HepG2 (cell line): ENCODE results near the gene SPOP. TPM values are rescaled to one million over a fixed set of nuclear protein-coding genes. Genes with fewer than 3 reads are reported as not detected.

ENCODE experiments used
- ARNT ChIP-seq: fragments of 450-650 bp; IDR thresholded peaks from 2 replicates; pipeline ENCODE4 v1.6.1; 2017
- FOSL2 ChIP-seq: sonication (generic); formaldehyde crosslinking; IDR thresholded peaks from 2 replicates; pipeline ENCODE4 v1.4.0; 2020; ENCODE audit warnings: missing genetic modification reagents
- FOXM1 ChIP-seq: sonication (generic); formaldehyde crosslinking; IDR thresholded peaks from 2 replicates; pipeline ENCODE4 v1.5.0; 2020; ENCODE audit warnings: missing genetic modification reagents
- ISX ChIP-seq: sonication (generic); formaldehyde crosslinking; conservative IDR thresholded peaks from 2 replicates; pipeline ENCODE4 v1.5.0; 2020; ENCODE audit warnings: missing genetic modification reagents
- MXI1 ChIP-seq: IDR thresholded peaks from 3 replicates; pipeline ENCODE4 v1.6.1; 2012; ENCODE audit warnings: low read depth, low read length, inconsistent platforms, borderline replicate concordance
- MZF1 ChIP-seq: sonication (generic); formaldehyde crosslinking; IDR thresholded peaks from 2 replicates; pipeline ENCODE4 v1.8.1; 2023; ENCODE audit warnings: mild to moderate bottlenecking, missing genetic modification reagents, borderline replicate concordance
- NFE2L2 ChIP-seq: fragments of 150-350 bp; IDR thresholded peaks from 2 replicates; pipeline ENCODE4 v1.6.1; 2014; ENCODE audit warnings: low read length
- RBM39 ChIP-seq: fragments of 200-400 bp; formaldehyde crosslinking; IDR thresholded peaks from one replicate; pipeline ENCODE4 v1.6.1; 2018; ENCODE audit warnings: antibody characterized with exemption, mild to moderate bottlenecking, low read depth, low read length; ENCODE audit not compliant: poor library complexity, severe bottlenecking
- XRCC5 ChIP-seq: fragments of 200-400 bp; formaldehyde crosslinking; optimal IDR thresholded peaks from 2 replicates; pipeline ENCODE3; 2017; ENCODE audit warnings: mild to moderate bottlenecking, low read length
- ZBTB7A ChIP-seq: sonication (generic); formaldehyde crosslinking; IDR thresholded peaks from 2 replicates; pipeline ENCODE4 v1.8.0; 2022; ENCODE audit warnings: mild to moderate bottlenecking, missing genetic modification reagents
- ZFP36 ChIP-seq: fragments of 150-350 bp; IDR thresholded peaks from 2 replicates; pipeline ENCODE4 v1.6.1; 2018; ENCODE audit warnings: borderline replicate concordance, low read length, low read depth; ENCODE audit not compliant: partially characterized antibody
- ZMYM4 ChIP-seq: sonication (generic); formaldehyde crosslinking; IDR thresholded peaks from 2 replicates; pipeline ENCODE4 v1.8.1; 2023; ENCODE audit warnings: mild to moderate bottlenecking, missing genetic modification reagents
- ZNF335 ChIP-seq: sonication (generic); formaldehyde crosslinking; IDR thresholded peaks from 2 replicates; pipeline ENCODE4 v1.4.0; 2020; ENCODE audit warnings: missing genetic modification reagents
- ZNF354B ChIP-seq: sonication (generic); formaldehyde crosslinking; IDR thresholded peaks from 2 replicates; pipeline ENCODE4 v1.8.0; 2022; ENCODE audit warnings: mild to moderate bottlenecking, missing genetic modification reagents
- ZNF547 ChIP-seq: sonication (generic); formaldehyde crosslinking; IDR thresholded peaks from 2 replicates; pipeline ENCODE4 v1.5.1; 2020; ENCODE audit warnings: mild to moderate bottlenecking, missing genetic modification reagents
- ZNF614 ChIP-seq: IDR thresholded peaks from 2 replicates; pipeline ENCODE4 v1.6.1; 2018; ENCODE audit warnings: missing biosample characterization, missing genetic modification reagents, inconsistent platforms, borderline replicate concordance
- ZNF670 ChIP-seq: sonication (generic); formaldehyde crosslinking; IDR thresholded peaks from 2 replicates; pipeline ENCODE4 v1.8.0; 2022; ENCODE audit warnings: mild to moderate bottlenecking, missing genetic modification reagents, borderline replicate concordance
- ZNF746 ChIP-seq: sonication (generic); formaldehyde crosslinking; IDR thresholded peaks from 2 replicates; pipeline ENCODE4 v1.8.0; 2022; ENCODE audit warnings: mild to moderate bottlenecking, missing genetic modification reagents
- polyA plus RNA-seq, 8 experiments: library from polyadenylated mRNA; depleted of rRNA in 3 of 8; stranded (reverse) in 7 of 8; unstranded in 1 of 8; fragments of >200 nt; fragmentation: Illumina TruSeq in 4 of 8; extraction: Trizol in 4 of 8; gene quantifications; 2 replicates each; pipeline versions ENCODE4 v1.2.1 to v1.2.3, GENCODE V29; 2011 to 2016; ENCODE audit warnings: low read depth in 4 of 8, missing spikeins in 1 of 8, mixed read lengths in 1 of 8; ENCODE audit not compliant: insufficient read depth in 1 of 8
- total RNA-seq, 5 experiments: library from RNA; depleted of rRNA; stranded (reverse); fragments of >200 nt; fragmentation: Illumina TruSeq; extraction: Trizol; gene quantifications; 2 replicates each; pipeline ENCODE4 v1.2.3, GENCODE V29; 2016; ENCODE audit warnings: low read depth in 1 of 5
- TF ChIP-seq, protein P1 (sequence below): sonication (generic); formaldehyde crosslinking; IDR thresholded peaks from 2 replicates; pipeline ENCODE4 v1.5.0; 2020; ENCODE audit warnings: missing genetic modification reagents
- TF ChIP-seq, protein P2 (sequence below): sonication (generic); formaldehyde crosslinking; IDR thresholded peaks from 2 replicates; pipeline ENCODE4 v1.5.0; 2020; ENCODE audit warnings: missing genetic modification reagents
- TF ChIP-seq, protein P3 (sequence below): sonication (generic); formaldehyde crosslinking; IDR thresholded peaks from one replicate; pipeline ENCODE4 v1.5.1; 2020; ENCODE audit warnings: mild to moderate bottlenecking, missing genetic modification reagents; ENCODE audit errors: not compliant biosample characterization

SPOP gene
- total and polyA plus RNA-seq, 2 of the 13 experiments (the other 11 are each of a cell fraction or from before 2014, with no cell fraction given) = 52.8 to 60.8 TPM

DNA sequence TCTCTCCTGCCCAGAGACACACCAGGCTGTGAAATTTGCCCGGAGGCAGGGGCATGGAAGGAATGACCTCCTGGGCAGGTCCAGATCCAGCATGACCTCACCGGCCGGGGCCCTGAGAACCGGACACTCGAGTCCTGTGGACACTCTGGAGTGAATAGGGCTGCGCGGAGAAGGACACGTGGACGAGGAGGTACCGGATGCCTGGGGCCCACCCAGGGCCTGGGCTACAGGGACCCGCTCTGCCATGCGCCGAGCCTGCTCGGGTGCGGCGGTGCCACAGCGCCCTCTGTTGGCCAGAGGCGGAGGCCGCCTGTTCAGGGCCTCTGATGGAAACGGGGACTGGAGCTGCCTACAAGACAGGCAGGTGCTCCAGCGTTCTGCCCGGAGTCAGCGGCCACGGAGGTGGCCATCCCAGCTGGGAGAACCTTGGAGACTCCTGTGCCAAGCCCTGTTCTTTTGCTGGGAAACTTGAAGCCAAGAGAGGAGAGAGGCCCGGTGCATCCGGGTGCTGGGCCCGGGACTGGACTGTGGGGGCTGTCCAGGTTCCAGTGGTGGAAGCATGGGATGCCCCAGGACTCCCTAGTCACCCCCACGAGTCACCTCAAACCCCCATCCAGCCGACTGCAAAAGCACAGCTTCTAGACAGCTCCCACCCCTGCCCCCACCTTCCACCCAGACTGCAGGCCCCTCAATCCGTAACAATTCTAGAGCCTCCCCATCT is 121.5 kb downstream of the SPOP start (continued):
- TF ChIP-seq, protein P1, sequence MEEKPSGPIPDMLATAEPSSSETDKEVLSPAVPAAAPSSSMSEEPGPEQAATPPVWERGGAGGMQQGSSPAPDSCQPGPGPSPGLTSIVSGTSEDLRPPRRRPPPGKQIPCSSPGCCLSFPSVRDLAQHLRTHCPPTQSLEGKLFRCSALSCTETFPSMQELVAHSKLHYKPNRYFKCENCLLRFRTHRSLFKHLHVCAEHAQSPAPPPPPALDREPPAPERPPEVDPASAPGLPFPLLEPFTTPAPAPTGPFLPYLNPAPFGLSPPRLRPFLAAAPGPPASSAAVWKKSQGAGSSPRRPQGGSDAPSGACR = no peak
- peak; percentile 94 for TF ChIP-seq XRCC5
- peak; percentile 65 for TF ChIP-seq FOSL2 (CRISPR knock-in tag)
- TF ChIP-seq ISX = no peak
- 0 out of 2 replicates have a peak, but pooled peaks have one; percentile 52 for TF ChIP-seq ZBTB7A (CRISPR knock-in tag)
- 0 out of 2 replicates have a peak, but pooled peaks have one; percentile 62 for TF ChIP-seq ZNF335 (CRISPR knock-in tag)
- TF ChIP-seq MXI1 = peak; percentile 82; the same call in 1 of the 3 replicates
- TF ChIP-seq, protein P2, sequence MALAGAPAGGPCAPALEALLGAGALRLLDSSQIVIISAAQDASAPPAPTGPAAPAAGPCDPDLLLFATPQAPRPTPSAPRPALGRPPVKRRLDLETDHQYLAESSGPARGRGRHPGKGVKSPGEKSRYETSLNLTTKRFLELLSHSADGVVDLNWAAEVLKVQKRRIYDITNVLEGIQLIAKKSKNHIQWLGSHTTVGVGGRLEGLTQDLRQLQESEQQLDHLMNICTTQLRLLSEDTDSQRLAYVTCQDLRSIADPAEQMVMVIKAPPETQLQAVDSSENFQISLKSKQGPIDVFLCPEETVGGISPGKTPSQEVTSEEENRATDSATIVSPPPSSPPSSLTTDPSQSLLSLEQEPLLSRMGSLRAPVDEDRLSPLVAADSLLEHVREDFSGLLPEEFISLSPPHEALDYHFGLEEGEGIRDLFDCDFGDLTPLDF (CRISPR knock-in tag) = no peak
- TF ChIP-seq, protein P3, sequence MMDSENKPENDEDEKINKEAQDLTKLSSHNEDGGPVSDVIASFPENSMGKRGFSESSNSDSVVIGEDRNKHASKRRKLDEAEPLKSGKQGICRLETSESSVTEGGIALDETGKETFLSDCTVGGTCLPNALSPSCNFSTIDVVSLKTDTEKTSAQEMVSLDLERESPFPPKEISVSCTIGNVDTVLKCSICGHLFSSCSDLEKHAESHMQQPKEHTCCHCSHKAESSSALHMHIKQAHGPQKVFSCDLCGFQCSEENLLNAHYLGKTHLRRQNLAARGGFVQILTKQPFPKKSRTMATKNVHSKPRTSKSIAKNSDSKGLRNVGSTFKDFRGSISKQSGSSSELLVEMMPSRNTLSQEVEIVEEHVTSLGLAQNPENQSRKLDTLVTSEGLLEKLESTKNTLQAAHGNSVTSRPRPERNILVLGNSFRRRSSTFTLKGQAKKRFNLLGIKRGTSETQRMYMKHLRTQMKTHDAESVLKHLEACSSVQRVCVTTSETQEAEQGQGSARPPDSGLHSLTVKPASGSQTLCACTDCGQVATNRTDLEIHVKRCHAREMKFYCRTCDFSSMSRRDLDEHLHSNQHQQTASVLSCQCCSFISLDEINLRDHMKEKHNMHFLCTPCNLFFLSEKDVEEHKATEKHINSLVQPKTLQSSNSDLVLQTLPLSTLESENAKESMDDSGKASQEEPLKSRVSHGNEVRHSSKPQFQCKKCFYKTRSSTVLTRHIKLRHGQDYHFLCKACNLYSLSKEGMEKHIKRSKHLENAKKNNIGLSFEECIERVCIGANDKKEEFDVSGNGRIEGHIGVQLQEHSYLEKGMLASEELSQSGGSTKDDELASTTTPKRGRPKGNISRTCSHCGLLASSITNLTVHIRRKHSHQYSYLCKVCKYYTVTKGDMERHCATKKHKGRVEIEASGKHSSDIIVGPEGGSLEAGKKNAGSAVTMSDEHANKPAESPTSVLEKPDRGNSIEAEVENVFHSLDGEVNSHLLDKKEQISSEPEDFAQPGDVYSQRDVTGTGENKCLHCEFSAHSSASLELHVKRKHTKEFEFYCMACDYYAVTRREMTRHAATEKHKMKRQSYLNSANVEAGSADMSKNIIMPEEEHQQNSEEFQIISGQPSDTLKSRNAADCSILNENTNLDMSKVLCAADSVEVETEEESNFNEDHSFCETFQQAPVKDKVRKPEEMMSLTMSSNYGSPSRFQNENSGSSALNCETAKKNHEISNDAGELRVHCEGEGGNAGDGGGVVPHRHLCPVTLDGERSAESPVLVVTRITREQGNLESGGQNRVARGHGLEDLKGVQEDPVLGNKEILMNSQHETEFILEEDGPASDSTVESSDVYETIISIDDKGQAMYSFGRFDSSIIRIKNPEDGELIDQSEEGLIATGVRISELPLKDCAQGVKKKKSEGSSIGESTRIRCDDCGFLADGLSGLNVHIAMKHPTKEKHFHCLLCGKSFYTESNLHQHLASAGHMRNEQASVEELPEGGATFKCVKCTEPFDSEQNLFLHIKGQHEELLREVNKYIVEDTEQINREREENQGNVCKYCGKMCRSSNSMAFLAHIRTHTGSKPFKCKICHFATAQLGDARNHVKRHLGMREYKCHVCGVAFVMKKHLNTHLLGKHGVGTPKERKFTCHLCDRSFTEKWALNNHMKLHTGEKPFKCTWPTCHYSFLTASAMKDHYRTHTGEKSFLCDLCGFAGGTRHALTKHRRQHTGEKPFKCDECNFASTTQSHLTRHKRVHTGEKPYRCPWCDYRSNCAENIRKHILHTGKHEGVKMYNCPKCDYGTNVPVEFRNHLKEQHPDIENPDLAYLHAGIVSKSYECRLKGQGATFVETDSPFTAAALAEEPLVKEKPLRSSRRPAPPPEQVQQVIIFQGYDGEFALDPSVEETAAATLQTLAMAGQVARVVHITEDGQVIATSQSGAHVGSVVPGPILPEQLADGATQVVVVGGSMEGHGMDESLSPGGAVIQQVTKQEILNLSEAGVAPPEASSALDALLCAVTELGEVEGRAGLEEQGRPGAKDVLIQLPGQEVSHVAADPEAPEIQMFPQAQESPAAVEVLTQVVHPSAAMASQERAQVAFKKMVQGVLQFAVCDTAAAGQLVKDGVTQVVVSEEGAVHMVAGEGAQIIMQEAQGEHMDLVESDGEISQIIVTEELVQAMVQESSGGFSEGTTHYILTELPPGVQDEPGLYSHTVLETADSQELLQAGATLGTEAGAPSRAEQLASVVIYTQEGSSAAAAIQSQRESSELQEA (CRISPR knock-in tag) = no peak
- no peak for TF ChIP-seq ARNT
- TF ChIP-seq RBM39 = no peak
- TF ChIP-seq ZNF670 (CRISPR knock-in tag) = peak; percentile 35; the same call in 1 of the 2 replicates
- TF ChIP-seq ZNF354B (CRISPR knock-in tag) = no peak
- TF ChIP-seq ZNF614 (CRISPR knock-in tag) = 0 out of 2 replicates have a peak, but pooled peaks have one; percentile 67
- no peak for TF ChIP-seq NFE2L2
- TF ChIP-seq ZNF746 (CRISPR knock-in tag) = no peak
- TF ChIP-seq FOXM1 (CRISPR knock-in tag) = no peak
- no peak for TF ChIP-seq ZFP36
- TF ChIP-seq ZNF547 (CRISPR knock-in tag) = 0 out of 2 replicates have a peak, but pooled peaks have one; percentile 41
- TF ChIP-seq MZF1 (CRISPR knock-in tag) = no peak
- TF ChIP-seq ZMYM4 (CRISPR knock-in tag) = no peak
